ENCODE measurements around the gene DOCK2.
"Not testable (repeated sequence)": the region's sequence is repeated elsewhere in the genome, so short reads cannot be mapped to it uniquely, and the experiment has no call there.

Gene DOCK2

GRCh38 chr5:169817031-169817430, 180.0 kb downstream of the DOCK2 start:
- no peak for DNase-seq (ENCODE audit: low spot score)

DNA sequence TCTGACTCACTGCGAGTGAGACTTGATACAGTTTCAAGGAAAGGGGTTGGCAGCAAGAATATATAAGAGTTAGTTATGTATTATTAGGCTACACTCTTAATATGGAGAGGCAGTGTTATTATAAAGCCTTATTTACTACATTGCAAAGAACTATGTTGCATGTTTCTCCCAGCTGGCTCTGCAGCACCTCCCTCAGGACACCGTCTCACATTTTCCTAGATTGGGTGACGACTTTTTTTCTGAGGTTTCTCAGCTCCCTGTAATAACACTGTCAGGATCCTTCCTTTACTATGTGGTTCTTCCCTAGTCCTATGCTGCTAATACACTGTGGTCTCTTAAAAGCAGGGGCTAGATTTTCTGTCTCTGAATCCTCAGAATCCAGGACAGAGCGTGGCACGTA, 189.5 kb downstream of the DOCK2 start:
- DNase-seq (ENCODE audit: low spot score), result no peak

- DNase-seq (ENCODE audit: low spot score), result no peak
Measured at GRCh38 chr5:169827769-169828168, 190.7 kb downstream of the DOCK2 start.

- no peak for DNase-seq (ENCODE audit: low spot score)
Measured at GRCh38 chr5:169828385-169828784, 191.3 kb downstream of the DOCK2 start.

- DNase-seq (ENCODE audit: low spot score), result no peak
Measured at GRCh38 chr5:169831331-169831730, 194.3 kb downstream of the DOCK2 start.

GRCh38 chr5:169832304-169832703, 195.2 kb downstream of the DOCK2 start:
- no peak for DNase-seq (ENCODE audit: low spot score)

- DNase-seq (ENCODE audit: low spot score), result no peak
Measured at GRCh38 chr5:169832845-169833244, 195.8 kb downstream of the DOCK2 start.

GRCh38 chr5:169833681-169834292, 196.7 kb downstream of the DOCK2 start:
- not testable (repeated sequence) for DNase-seq (ENCODE audit: low spot score)

GRCh38 chr5:169834540-169834939, 197.5 kb downstream of the DOCK2 start:
- DNase-seq (ENCODE audit: low spot score), result not testable (repeated sequence)

DNA sequence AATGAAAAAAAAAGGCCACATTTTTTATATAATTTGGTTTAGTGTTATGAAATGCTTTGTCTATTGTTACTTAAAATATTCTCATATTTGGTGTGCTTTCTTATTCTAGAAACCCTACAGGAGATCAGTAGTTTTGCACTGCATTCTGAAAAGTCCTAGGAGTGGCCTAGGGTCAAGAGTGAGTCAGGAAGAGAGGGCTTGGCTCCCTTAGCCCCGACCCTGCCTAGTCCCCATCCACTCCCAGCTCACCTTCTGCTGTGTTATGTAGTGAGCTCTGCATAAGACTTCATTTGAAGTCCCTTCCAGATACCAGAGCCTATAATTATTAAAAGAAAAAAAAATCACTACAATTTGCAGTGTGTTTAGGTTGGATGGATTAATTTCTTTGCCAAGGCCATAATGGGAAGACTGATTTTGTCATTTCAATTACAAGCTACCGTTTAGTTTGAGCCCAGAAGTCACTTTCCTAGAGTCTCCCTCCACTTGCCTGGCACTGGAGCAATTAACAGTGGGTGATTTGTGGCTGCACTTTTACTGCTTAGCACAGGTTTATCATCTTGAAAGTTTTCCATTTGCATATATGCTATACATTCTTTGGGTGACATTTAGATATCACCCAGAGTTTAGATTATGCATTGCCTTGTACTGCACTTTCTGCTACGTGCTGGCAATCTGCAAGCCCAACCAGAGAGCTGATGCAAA, 199.9 kb downstream of the DOCK2 start:
- DNase-seq (ENCODE audit: low spot score), result no peak

- no peak for DNase-seq (ENCODE audit: low spot score)
Measured at GRCh38 chr5:169837686-169838085, 200.6 kb downstream of the DOCK2 start.

DNA sequence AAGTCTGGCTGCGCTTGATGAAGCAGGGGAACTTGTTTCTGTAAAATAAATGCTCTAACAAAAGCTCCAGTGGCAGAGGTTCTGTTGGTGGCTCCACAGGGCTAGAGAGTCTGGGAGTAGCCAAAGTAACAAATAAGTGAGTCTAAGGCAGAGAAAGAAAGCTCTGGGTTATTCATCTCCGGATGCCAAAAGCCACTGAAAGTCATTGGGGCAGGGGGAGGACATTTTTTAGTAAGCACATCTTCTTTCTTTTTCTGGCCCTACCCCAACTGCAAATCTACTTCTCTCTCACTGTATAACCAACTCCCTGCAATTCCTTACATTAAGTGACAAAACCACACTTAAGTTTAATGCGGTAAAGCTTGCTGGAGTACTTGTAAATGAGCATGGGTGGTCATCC, 201.6 kb downstream of the DOCK2 start:
- no peak for DNase-seq (ENCODE audit: low spot score)

DNA sequence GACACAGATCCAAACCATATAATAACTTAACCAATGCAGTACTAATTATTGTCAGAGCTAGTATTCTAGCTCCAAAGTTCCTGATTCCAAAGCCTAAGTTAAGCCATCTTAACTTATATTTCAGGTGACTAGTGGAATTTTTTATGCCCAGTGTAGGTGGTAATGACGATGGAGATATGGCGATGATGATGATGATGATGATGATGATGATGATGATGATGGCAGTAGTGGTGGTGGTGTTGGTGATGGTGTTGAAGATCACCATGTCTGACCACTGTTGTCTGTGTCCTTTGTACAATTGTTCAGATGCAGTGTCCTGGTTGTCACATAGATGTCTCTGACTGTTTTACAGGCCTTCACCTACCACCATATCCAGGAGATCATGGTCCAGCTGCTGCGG, 203.3 kb downstream of the DOCK2 start:
- DNase-seq (ENCODE audit: low spot score), result no peak

GRCh38 chr5:169842699-169843098, 205.6 kb downstream of the DOCK2 start:
- no peak for DNase-seq (ENCODE audit: low spot score)

GRCh38 chr5:169847519-169847918, 210.4 kb downstream of the DOCK2 start:
- no peak for DNase-seq (ENCODE audit: low spot score)

DNA sequence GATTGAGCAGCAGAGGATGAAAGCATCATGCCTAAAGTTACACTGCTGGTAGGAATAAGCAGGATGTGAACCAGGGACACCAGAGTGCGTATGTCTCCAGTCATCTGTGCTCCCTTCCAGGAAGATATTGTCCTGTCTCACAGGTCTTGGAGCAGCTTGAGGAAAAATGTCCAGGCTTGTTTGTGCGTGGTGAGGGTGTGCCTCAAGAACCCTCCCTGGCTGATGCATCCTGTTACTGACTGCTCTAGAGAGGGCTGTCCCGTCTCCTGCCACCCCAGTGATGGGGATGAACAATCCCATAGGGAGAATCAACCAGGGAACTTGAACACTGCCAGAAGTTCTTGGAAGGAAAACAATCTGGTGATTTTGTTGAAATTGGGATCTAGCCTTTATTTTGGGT, 211.2 kb downstream of the DOCK2 start:
- DNase-seq (ENCODE audit: low spot score), result no peak

- no peak for DNase-seq (ENCODE audit: low spot score)
Measured at GRCh38 chr5:169848792-169849191, 211.7 kb downstream of the DOCK2 start.

- no peak for DNase-seq (ENCODE audit: low spot score)
Measured at GRCh38 chr5:169850409-169850808, 213.3 kb downstream of the DOCK2 start.

DNA sequence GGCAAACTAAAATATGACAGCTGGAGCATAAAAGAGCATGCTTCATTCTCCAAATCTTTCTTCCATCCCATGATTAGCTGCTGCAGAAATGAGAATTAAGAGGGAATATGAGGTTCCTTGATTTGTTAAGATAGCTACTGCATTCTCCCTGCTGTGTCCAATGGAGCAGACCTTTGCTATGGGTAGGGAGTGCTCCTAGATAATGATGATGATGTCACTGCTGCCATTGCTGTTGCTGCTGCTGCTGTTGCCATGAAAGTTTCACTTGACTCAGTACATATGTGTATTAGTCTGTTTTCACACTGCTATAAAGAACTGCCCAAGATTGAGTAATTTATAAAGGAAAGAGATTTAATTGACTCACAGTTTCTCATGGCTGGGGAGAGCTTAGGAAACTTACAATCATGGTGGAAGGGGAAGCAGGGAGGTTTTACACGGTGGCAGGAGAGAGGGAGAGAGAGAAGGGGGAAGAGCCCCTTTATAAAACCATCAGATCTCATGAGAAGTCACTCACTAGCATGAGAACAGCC, 214.3 kb downstream of the DOCK2 start:
- no peak for DNase-seq (ENCODE audit: low spot score)

GRCh38 chr5:169856571-169856970, 219.5 kb downstream of the DOCK2 start:
- DNase-seq (ENCODE audit: low spot score), result no peak

GRCh38 chr5:169860585-169860984, 223.5 kb downstream of the DOCK2 start:
- no peak for DNase-seq (ENCODE audit: low spot score)

- DNase-seq (ENCODE audit: low spot score), result no peak
Measured at GRCh38 chr5:169861433-169861832, 224.4 kb downstream of the DOCK2 start.

- no peak for DNase-seq (ENCODE audit: low spot score)
Measured at GRCh38 chr5:169861934-169862333, 224.9 kb downstream of the DOCK2 start.

- DNase-seq (ENCODE audit: low spot score), result no peak
Measured at GRCh38 chr5:169862391-169862811, 225.3 kb downstream of the DOCK2 start.
